HG03280 (cell line): Measurements from ENCODE around the gene SCRN1.

ENCODE experiments used
- ATAC-seq: cut with Tn5 transposase; IDR thresholded peaks from one replicate; pipeline ENCODE4 v1.9.1; 2021; ENCODE audit warnings: mild to moderate bottlenecking, moderate library complexity; ENCODE audit not compliant: unreplicated experiment

Gene SCRN1

GRCh38 chr7:29989257-29989995 is at the start of gene SCRN1:
Gene SCRN1, minus strand, starts transcription at chr7:29989801. Its CDS starts 20,734 bp downstream, at chr7:29969067.
- ATAC-seq, result peak; percentile 36

- no peak for ATAC-seq
Measured at GRCh38 chr7:30038196-30038980, 48.8 kb upstream of the SCRN1 start.

GRCh38 chr7:30036220-30036619 is 46.6 kb upstream of the SCRN1 start:
- ATAC-seq, result no peak

GRCh38 chr7:30034501-30034900 is 44.9 kb upstream of the SCRN1 start:
- no peak for ATAC-seq

- ATAC-seq, result no peak
Measured at GRCh38 chr7:30032310-30033125, 42.9 kb upstream of the SCRN1 start.

- ATAC-seq, result no peak
Measured at GRCh38 chr7:30029696-30030095, 40.1 kb upstream of the SCRN1 start.

GRCh38 chr7:30028749-30029635 is 39.4 kb upstream of the SCRN1 start:
- peak; percentile 12 for ATAC-seq

- ATAC-seq, result peak; percentile 54
Measured at GRCh38 chr7:30028216-30028748, 38.7 kb upstream of the SCRN1 start, which contains the start of gene PLEKHA8. Gene PLEKHA8, plus strand, starts transcription at chr7:30028412. Its CDS starts 351 bp downstream, at chr7:30028763.

- peak; percentile 3 for ATAC-seq
Measured at GRCh38 chr7:30027740-30028215, 38.2 kb upstream of the SCRN1 start.

GRCh38 chr7:30027065-30027456 is 37.5 kb upstream of the SCRN1 start:
- ATAC-seq, result no peak

GRCh38 chr7:30026229-30027064 is 36.8 kb upstream of the SCRN1 start, which contains the start of gene FKBP14:
Gene FKBP14, minus strand, starts transcription at chr7:30026702. Its CDS starts 194 bp downstream, at chr7:30026508.
- ATAC-seq, result peak; percentile 72

- ATAC-seq, result no peak
Measured at GRCh38 chr7:30023524-30023923, 33.9 kb upstream of the SCRN1 start.

- no peak for ATAC-seq
Measured at GRCh38 chr7:30022991-30023390, 33.4 kb upstream of the SCRN1 start.

GRCh38 chr7:30020535-30020934 is 30.9 kb upstream of the SCRN1 start:
- ATAC-seq, result no peak

- no peak for ATAC-seq
Measured at GRCh38 chr7:30019960-30020359, 30.4 kb upstream of the SCRN1 start.

- ATAC-seq, result no peak
Measured at GRCh38 chr7:30019387-30019786, 29.8 kb upstream of the SCRN1 start.

GRCh38 chr7:30018451-30018850 is 28.9 kb upstream of the SCRN1 start:
- no peak for ATAC-seq

- no peak for ATAC-seq
Measured at GRCh38 chr7:30012757-30013156, 23.2 kb upstream of the SCRN1 start.

GRCh38 chr7:30010021-30010420 is 20.4 kb upstream of the SCRN1 start:
- no peak for ATAC-seq
